NT2/D1 (cell line): ENCODE results near the gene DCLRE1A.
"Not testable (repeated sequence)": the region's sequence is repeated elsewhere in the genome, so short reads cannot be mapped to it uniquely, and the experiment has no call there.

Source experiments
- SUZ12 ChIP-seq: IDR thresholded peaks from 2 replicates; pipeline ENCODE4 v1.6.1; 2011; ENCODE audit not compliant: insufficient read length, insufficient read depth; ENCODE audit errors: extremely low read depth
- YY1 ChIP-seq: IDR thresholded peaks from 2 replicates; pipeline ENCODE4 v1.6.1; 2011; ENCODE audit not compliant: insufficient read length, insufficient read depth
- ZNF274 ChIP-seq: IDR thresholded peaks from 2 replicates; pipeline ENCODE4 v1.6.1; 2011; ENCODE audit warnings: mild to moderate bottlenecking, low read depth, low read length

DNA sequence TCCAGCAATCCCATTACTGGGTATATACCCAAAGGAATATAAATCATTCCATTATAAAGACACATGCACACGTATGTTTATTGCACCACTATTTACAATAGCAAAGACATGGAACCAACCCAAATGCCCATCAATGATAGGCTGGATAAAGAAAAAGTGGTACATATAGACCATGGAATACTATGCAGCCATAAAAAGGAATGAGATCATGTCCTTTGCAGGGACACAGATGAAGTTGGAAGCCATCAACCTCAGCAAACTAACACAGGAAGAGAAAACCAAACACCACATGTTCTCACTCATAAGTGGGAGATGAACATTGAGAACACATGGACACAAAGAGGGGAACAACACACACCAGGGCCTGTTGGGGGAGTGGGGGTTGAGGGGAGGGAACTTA lies 39.2 kb downstream of the DCLRE1A start:
- TF ChIP-seq YY1, ZNF274, SUZ12: not testable (repeated sequence)
